HG02870 (cell line): ENCODE results near the gene GPC3.
"Not testable (repeated sequence)": the region's sequence is repeated elsewhere in the genome, so short reads cannot be mapped to it uniquely, and the experiment has no call there.

Source experiments
- ATAC-seq: cut with Tn5 transposase; IDR thresholded peaks from one replicate; pipeline ENCODE4 v1.9.1; 2021; ENCODE audit warnings: mild to moderate bottlenecking, moderate library complexity; ENCODE audit not compliant: unreplicated experiment

GPC3 gene

GRCh38 chrX:133905305-133905704 is 80.1 kb downstream of the GPC3 start:
- no peak for ATAC-seq

GRCh38 chrX:133897593-133898163 is 87.7 kb downstream of the GPC3 start:
- no peak for ATAC-seq

GRCh38 chrX:133892337-133892736 is 93.1 kb downstream of the GPC3 start:
- ATAC-seq, result no peak

GRCh38 chrX:133888984-133889383 is 96.4 kb downstream of the GPC3 start:
- no peak for ATAC-seq

GRCh38 chrX:133888084-133888483 is 97.3 kb downstream of the GPC3 start:
- ATAC-seq, result not testable (repeated sequence)

GRCh38 chrX:133884430-133885394 is 100.7 kb downstream of the GPC3 start:
- ATAC-seq, result no peak

- ATAC-seq, result no peak
Measured at GRCh38 chrX:133881893-133882292, 103.5 kb downstream of the GPC3 start.

- no peak for ATAC-seq
Measured at GRCh38 chrX:133881007-133881406, 104.4 kb downstream of the GPC3 start.

- peak; percentile 92 for ATAC-seq
Measured at GRCh38 chrX:133880032-133880443, 105.4 kb downstream of the GPC3 start.

GRCh38 chrX:133878710-133879109 is 106.7 kb downstream of the GPC3 start:
- ATAC-seq, result no peak

- no peak for ATAC-seq
Measured at GRCh38 chrX:133876646-133877045, 108.7 kb downstream of the GPC3 start.

GRCh38 chrX:133869270-133869669 is 116.1 kb downstream of the GPC3 start:
- no peak for ATAC-seq

GRCh38 chrX:133868682-133869081 is 116.7 kb downstream of the GPC3 start:
- peak; percentile 55 for ATAC-seq

GRCh38 chrX:133868250-133868649 is 117.1 kb downstream of the GPC3 start:
- no peak for ATAC-seq

GRCh38 chrX:133865761-133866471 is 119.5 kb downstream of the GPC3 start:
- ATAC-seq, result no peak

GRCh38 chrX:133864236-133864635 is 121.2 kb downstream of the GPC3 start:
- no peak for ATAC-seq

- ATAC-seq, result no peak
Measured at GRCh38 chrX:133859860-133860259, 125.5 kb downstream of the GPC3 start.

GRCh38 chrX:133859336-133859735 is 126.1 kb downstream of the GPC3 start:
- no peak for ATAC-seq

GRCh38 chrX:133857640-133858269 is 127.6 kb downstream of the GPC3 start:
- ATAC-seq, result no peak

GRCh38 chrX:133856819-133857218 is 128.6 kb downstream of the GPC3 start:
- no peak for ATAC-seq

- no peak for ATAC-seq
Measured at GRCh38 chrX:133854290-133854689, 131.1 kb downstream of the GPC3 start.
